ENCODE data around the gene PCTP. TPM values are rescaled to one million over a fixed set of nuclear protein-coding genes. Genes with fewer than 3 reads are reported as not detected.

PCTP gene
- polyA plus RNA-seq, 1 donor from 2014 or later = 1.9 TPM

GRCh38 chr17:55818451-55819375 is 67.9 kb downstream of the PCTP start:
- Mint-ChIP-seq H3K27me3 (no peaks in the 10 kb centered on the region), H3K4me3 (no peak overlapping the region), H3K27ac (no peak overlapping the region), H3K36me3 (no peaks in the 10 kb centered on the region), H3K9me3 (peaks cover 1 to 9% (median 9%) of the 10 kb centered on the region in 3 donors), H3K4me1 (no peaks in the 10 kb centered on the region)

GRCh38 chr17:55820675-55821074 is 69.8 kb downstream of the PCTP start:
- no peak overlapping the region for H3K27ac Mint-ChIP-seq
- no peaks in the 10 kb centered on the region for H3K27me3 Mint-ChIP-seq
- H3K36me3 Mint-ChIP-seq = no peaks in the 10 kb centered on the region
- H3K4me3 Mint-ChIP-seq = no peak overlapping the region
- peaks cover 1 to 9% (median 9%) of the 10 kb centered on the region in 3 donors for H3K9me3 Mint-ChIP-seq
- no peaks in the 10 kb centered on the region for H3K4me1 Mint-ChIP-seq

- peaks cover 1 to 9% (median 9%) of the 10 kb centered on the region in 3 donors for H3K9me3 Mint-ChIP-seq
- H3K36me3 Mint-ChIP-seq = no peaks in the 10 kb centered on the region
- H3K27ac Mint-ChIP-seq = no peak overlapping the region
- no peak overlapping the region for H3K4me3 Mint-ChIP-seq
- no peaks in the 10 kb centered on the region for H3K27me3 Mint-ChIP-seq
- H3K4me1 Mint-ChIP-seq = no peaks in the 10 kb centered on the region
Measured at GRCh38 chr17:55822028-55822427, 71.2 kb downstream of the PCTP start.

GRCh38 chr17:55825213-55825612 is 74.4 kb downstream of the PCTP start:
- Mint-ChIP-seq H3K27ac (no peak overlapping the region), H3K27me3 (peaks cover 4% of the 10 kb centered on the region), H3K9me3 (peaks cover 0 to 9% (median 1%) of the 10 kb centered on the region in 3 donors), H3K36me3 (no peaks in the 10 kb centered on the region), H3K4me1 (no peaks in the 10 kb centered on the region), H3K4me3 (no peak overlapping the region)

Other genes starting within 250 kb of the PCTP start
- gene SMIM36, start 239.6 kb upstream of the PCTP start, polyA plus RNA-seq = not detected
- gene TMEM100, start 28.2 kb upstream of the PCTP start, polyA plus RNA-seq = not detected

Measured in IgD-negative memory B cell (primary cell).